Loucy (cell line): Measurements from ENCODE around the gene LMO4.

Experiments
- H2AFZ ChIP-seq: fragments of 200-600 bp; sonication (generic); 2 replicates; pipeline ENCODE4 v1.6.0; 2016; ENCODE audit warnings: antibody characterized with exemption, mild to moderate bottlenecking, low read length, moderate library complexity
- H3F3A ChIP-seq: fragments of 200-600 bp; 2 replicates; pipeline ENCODE4 v1.6.0; 2016; ENCODE audit warnings: antibody characterized with exemption, low read depth, mild to moderate bottlenecking
- H3K27me3 ChIP-seq: fragments of 200-600 bp; sonication (generic); 2 replicates; pipeline ENCODE4 v1.6.1; 2014; ENCODE audit warnings: low read length, mild to moderate bottlenecking; ENCODE audit not compliant: insufficient read depth, poor library complexity, severe bottlenecking
- H3K36me3 ChIP-seq: fragments of 200-600 bp; sonication (generic); 2 replicates; pipeline ENCODE4 v1.6.1; 2016; ENCODE audit warnings: low read length; ENCODE audit not compliant: insufficient read depth
- H3K4me1 ChIP-seq: fragments of 200-600 bp; sonication (generic); 2 replicates; pipeline ENCODE4 v1.5.1; 2014; ENCODE audit warnings: low read length, mild to moderate bottlenecking; ENCODE audit not compliant: insufficient read depth, poor library complexity, severe bottlenecking
- H3K4me2 ChIP-seq: fragments of 200-600 bp; sonication (generic); 2 replicates; pipeline ENCODE4 v1.6.0; 2014; ENCODE audit warnings: antibody characterized with exemption, low read length, low read depth, mild to moderate bottlenecking; ENCODE audit not compliant: poor library complexity, severe bottlenecking
- H3K4me3 ChIP-seq: fragments of 200-600 bp; sonication (generic); 2 replicates; pipeline ENCODE4 v1.5.1; 2014; ENCODE audit warnings: low read length, mild to moderate bottlenecking, mixed read lengths; ENCODE audit not compliant: poor library complexity, severe bottlenecking
- H3K79me2 ChIP-seq: fragments of 200-600 bp; sonication (generic); 2 replicates; pipeline ENCODE4 v1.6.1; 2014; ENCODE audit warnings: low read length; ENCODE audit not compliant: insufficient read depth
- H3K9ac ChIP-seq: fragments of 200-600 bp; sonication (generic); 2 replicates; pipeline ENCODE4 v1.6.0; 2014; ENCODE audit warnings: mild to moderate bottlenecking, low read depth, low read length, moderate library complexity; ENCODE audit not compliant: poor library complexity, severe bottlenecking
- H3K9me2 ChIP-seq: fragments of 200-600 bp; sonication (generic); replicated peaks from 2 replicates; pipeline ENCODE4 v1.6.1; 2016; ENCODE audit warnings: low read depth, low read length, mixed read lengths
- H3K9me3 ChIP-seq: fragments of 200-600 bp; sonication (generic); 2 replicates; pipeline ENCODE4 v1.6.1; 2014; ENCODE audit warnings: mild to moderate bottlenecking, antibody characterized with exemption, low read length, low read depth; ENCODE audit not compliant: insufficient read depth
- H4K20me1 ChIP-seq: fragments of 200-600 bp; sonication (generic); 2 replicates; pipeline ENCODE4 v1.6.0; 2014; ENCODE audit warnings: antibody characterized with exemption, low read length, mild to moderate bottlenecking; ENCODE audit not compliant: insufficient read depth, poor library complexity, severe bottlenecking
- EZH2phosphoT487 ChIP-seq: fragments of 200-600 bp; IDR thresholded peaks from 2 replicates; pipeline ENCODE4 v1.6.1; 2018; ENCODE audit warnings: antibody characterized with exemption, mild to moderate bottlenecking, moderate library complexity, borderline replicate concordance
- TF ChIP-seq, protein P1 (sequence below): fragments of 200-600 bp; sonication (generic); conservative IDR thresholded peaks from 2 replicates; pipeline ENCODE4 v1.5.1; 2014; ENCODE audit warnings: mild to moderate bottlenecking, antibody characterized with exemption, low read length

LMO4 gene

DNA sequence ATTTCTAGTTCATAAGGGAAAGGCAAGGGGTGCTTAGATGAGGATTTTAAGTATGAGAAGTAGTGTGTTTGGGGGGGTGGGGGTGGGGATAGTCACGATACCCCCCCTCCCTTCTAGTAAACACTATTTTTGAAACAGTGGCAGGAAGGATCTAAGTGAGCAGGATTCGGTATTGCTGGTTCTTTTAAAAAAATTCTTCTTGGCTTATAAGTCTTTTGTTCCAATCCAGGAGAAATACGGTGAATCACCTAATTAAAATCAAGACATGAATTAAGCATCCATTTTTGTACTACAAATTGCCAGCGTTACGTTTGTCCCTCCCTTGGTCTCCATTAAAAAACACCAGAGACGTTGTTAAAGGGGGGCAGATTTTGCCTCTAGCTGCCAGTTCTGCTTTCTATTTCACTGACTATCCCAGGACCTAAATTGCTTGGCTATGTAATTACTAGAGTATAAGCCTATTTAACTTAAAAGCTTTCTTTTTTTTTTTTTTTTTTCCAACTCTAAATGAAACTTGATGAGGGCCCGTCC is 911 bp downstream of the LMO4 start:
- Histone ChIP-seq H3K4me1 (peaks cover 13% of the 10 kb centered on the region), H3K9me2 (no peaks in the 10 kb centered on the region), H2AFZ (0 out of 2 replicates have a peak overlapping the region, but pooled peaks have one; percentile 54), H3K27me3 (no peaks in the 10 kb centered on the region), H3K4me3 (peak overlapping the region; percentile 78), H3K4me2 (peak overlapping the region; percentile 89), H3K9me3 (no peaks in the 10 kb centered on the region), H3K36me3 (no peaks in the 10 kb centered on the region), H3F3A (no peaks in the 10 kb centered on the region), H3K79me2 (peaks cover 33% of the 10 kb centered on the region), H4K20me1 (peaks cover 5% of the 10 kb centered on the region), H3K9ac (peak overlapping the region; percentile 79)
- TF ChIP-seq, protein P1, sequence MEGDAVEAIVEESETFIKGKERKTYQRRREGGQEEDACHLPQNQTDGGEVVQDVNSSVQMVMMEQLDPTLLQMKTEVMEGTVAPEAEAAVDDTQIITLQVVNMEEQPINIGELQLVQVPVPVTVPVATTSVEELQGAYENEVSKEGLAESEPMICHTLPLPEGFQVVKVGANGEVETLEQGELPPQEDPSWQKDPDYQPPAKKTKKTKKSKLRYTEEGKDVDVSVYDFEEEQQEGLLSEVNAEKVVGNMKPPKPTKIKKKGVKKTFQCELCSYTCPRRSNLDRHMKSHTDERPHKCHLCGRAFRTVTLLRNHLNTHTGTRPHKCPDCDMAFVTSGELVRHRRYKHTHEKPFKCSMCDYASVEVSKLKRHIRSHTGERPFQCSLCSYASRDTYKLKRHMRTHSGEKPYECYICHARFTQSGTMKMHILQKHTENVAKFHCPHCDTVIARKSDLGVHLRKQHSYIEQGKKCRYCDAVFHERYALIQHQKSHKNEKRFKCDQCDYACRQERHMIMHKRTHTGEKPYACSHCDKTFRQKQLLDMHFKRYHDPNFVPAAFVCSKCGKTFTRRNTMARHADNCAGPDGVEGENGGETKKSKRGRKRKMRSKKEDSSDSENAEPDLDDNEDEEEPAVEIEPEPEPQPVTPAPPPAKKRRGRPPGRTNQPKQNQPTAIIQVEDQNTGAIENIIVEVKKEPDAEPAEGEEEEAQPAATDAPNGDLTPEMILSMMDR = no peak
- no peak for TF ChIP-seq EZH2phosphoT487

DNA sequence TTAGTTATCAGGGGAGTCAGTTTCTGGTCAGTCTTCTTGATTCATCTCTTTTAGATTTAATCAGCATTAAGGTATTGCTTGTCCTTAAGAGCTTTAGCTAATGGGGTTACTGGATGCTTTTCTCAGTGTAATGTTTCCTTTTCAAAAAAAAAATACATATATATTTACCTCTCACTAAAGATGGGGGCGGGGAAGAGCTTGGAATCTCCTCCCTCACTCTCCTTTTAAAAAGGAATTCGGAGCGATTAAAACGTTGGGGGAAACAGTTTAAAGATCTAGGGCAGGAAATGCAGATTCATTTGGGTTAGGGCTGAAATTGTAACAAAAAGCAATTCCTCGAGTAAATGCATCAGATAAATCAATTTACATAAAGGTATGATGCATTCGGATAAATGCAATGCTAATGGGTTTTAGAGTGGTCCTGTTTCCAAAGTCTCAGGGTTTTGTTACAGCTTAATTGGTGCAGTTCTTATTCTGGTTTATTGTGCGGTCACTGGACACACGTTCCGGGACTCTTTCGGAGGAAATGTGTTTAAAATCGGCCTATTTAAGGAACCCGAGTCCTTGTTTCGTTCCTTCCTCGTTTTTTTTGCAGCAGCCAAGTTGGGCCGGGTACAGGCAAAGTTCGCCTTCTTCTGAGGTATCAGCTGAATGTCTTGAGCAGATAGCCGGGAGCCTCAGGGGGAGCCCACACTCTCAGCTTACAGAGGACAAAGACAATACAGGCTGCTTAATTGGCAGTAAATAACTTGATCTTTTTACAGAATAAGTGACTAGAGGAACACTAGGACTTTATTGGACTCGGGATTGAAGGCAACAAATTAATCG is 1.6 kb downstream of the LMO4 start:
- H3K79me2 ChIP-seq = peaks cover 33% of the 10 kb centered on the region
- H3K4me3 ChIP-seq = peak overlapping the region; percentile 78
- H3K9ac ChIP-seq = peak overlapping the region; percentile 79
- no peaks in the 10 kb centered on the region for H3K27me3 ChIP-seq
- no peaks in the 10 kb centered on the region for H3K36me3 ChIP-seq
- peak overlapping the region; percentile 54; the same call in 1 of the 2 replicates for H2AFZ ChIP-seq
- TF ChIP-seq, protein P1 = no peak
- TF ChIP-seq EZH2phosphoT487 = no peak
- no peaks in the 10 kb centered on the region for H3F3A ChIP-seq
- peaks cover 13% of the 10 kb centered on the region for H3K4me1 ChIP-seq
- H3K9me3 ChIP-seq = no peaks in the 10 kb centered on the region
- peak overlapping the region; percentile 89 for H3K4me2 ChIP-seq
- no peaks in the 10 kb centered on the region for H3K9me2 ChIP-seq
- peaks cover 5% of the 10 kb centered on the region for H4K20me1 ChIP-seq

DNA sequence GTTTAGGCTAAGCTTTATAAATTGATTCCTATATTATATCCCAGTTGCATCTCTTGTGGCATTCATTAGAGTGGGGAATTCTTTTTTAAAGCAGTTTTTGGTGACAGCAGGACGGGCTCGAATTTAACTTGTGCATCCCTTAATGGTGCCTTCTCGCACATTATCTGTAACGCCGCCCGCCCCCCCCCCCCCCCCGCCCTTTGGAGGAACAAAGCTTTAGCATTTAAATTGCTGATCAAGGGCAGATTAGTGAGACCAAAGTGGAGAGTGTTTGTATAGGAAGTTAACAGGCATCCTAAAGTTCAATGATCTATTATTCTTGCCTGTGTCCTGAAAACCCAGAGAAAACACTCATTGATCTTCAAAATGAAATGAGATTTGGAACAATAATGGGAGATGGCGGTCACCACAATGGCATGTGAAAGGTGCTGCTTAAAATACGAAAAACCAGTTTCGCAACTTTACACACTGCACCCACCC is 2.2 kb downstream of the LMO4 start:
- Histone ChIP-seq H2AFZ (no peak overlapping the region), H3K36me3 (no peaks in the 10 kb centered on the region), H3K4me1 (peaks cover 13% of the 10 kb centered on the region), H3K9me3 (no peaks in the 10 kb centered on the region), H3F3A (no peaks in the 10 kb centered on the region), H3K9me2 (no peaks in the 10 kb centered on the region), H3K4me2 (peak overlapping the region; percentile 89), H3K27me3 (no peaks in the 10 kb centered on the region), H3K9ac (peak overlapping the region; percentile 79), H3K4me3 (peak overlapping the region; percentile 78), H4K20me1 (peaks cover 5% of the 10 kb centered on the region), H3K79me2 (peaks cover 33% of the 10 kb centered on the region)
- TF ChIP-seq EZH2phosphoT487 = no peak
- TF ChIP-seq, protein P1 = no peak
